Astrocyte (in vitro differentiated cells and primary cell): Measurements from ENCODE around the gene RTEL1.

Experiments used
- EZH2 ChIP-seq: IDR thresholded peaks from 2 replicates; pipeline ENCODE4 v1.6.1; 2012; ENCODE audit warnings: mild to moderate bottlenecking, low read length, inconsistent platforms; ENCODE audit not compliant: insufficient read depth
- TF ChIP-seq, protein P1 (sequence below): IDR thresholded peaks from 2 replicates; pipeline ENCODE4 v1.5.1; 2011; ENCODE audit warnings: low read depth, mild to moderate bottlenecking, inconsistent platforms, low read length, moderate library complexity; ENCODE audit not compliant: insufficient read depth

DNA sequence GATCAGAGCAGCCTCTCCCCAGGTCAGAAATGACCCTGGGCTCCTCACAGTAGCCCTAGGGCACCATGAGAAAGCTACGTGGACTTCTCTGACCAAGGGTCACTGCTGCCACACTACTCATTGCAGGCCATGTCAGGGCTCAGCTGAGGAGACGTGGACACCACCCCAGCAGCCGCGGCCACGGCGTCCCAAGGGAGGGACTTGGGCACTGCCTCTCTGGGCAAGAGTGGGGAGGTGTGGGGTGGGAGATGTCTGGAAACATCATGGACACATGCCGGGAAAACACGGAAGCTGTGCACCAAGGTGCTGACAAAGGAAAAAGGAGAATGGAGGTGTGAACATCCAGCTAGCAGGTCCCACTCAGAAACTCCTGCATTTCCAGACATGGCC is 40.2 kb upstream of the RTEL1 start:
- no peak for TF ChIP-seq EZH2
- TF ChIP-seq, protein P1, sequence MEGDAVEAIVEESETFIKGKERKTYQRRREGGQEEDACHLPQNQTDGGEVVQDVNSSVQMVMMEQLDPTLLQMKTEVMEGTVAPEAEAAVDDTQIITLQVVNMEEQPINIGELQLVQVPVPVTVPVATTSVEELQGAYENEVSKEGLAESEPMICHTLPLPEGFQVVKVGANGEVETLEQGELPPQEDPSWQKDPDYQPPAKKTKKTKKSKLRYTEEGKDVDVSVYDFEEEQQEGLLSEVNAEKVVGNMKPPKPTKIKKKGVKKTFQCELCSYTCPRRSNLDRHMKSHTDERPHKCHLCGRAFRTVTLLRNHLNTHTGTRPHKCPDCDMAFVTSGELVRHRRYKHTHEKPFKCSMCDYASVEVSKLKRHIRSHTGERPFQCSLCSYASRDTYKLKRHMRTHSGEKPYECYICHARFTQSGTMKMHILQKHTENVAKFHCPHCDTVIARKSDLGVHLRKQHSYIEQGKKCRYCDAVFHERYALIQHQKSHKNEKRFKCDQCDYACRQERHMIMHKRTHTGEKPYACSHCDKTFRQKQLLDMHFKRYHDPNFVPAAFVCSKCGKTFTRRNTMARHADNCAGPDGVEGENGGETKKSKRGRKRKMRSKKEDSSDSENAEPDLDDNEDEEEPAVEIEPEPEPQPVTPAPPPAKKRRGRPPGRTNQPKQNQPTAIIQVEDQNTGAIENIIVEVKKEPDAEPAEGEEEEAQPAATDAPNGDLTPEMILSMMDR, result no peak
